HG03066 (cell line): ENCODE results near the gene TMEM131.
"Not testable (repeated sequence)": the region's sequence is repeated elsewhere in the genome, so short reads cannot be mapped to it uniquely, and the experiment has no call there.

Experiments
- ATAC-seq: cut with Tn5 transposase; IDR thresholded peaks from one replicate; pipeline ENCODE4 v1.9.1; 2021; ENCODE audit warnings: low read depth; ENCODE audit not compliant: unreplicated experiment

TMEM131 gene

GRCh38 chr2:97995734-97996624 is at the start of gene TMEM131:
Gene TMEM131 (minus strand): TSS chr2:97995948. CDS start chr2:97995662, 286 bp downstream.
- ATAC-seq = peak; percentile 76

GRCh38 chr2:98044730-98045129 is 49.0 kb upstream of the TMEM131 start:
- ATAC-seq = not testable (repeated sequence)

- ATAC-seq = no peak
These were observed 47.4 kb upstream of the TMEM131 start for GRCh38 chr2:98043101-98043500.

- ATAC-seq = no peak
These were observed 44.7 kb upstream of the TMEM131 start for GRCh38 chr2:98040331-98040939.

- ATAC-seq = no peak
These were observed 43.5 kb upstream of the TMEM131 start for GRCh38 chr2:98039085-98039756.

GRCh38 chr2:98037666-98038336 is 42.1 kb upstream of the TMEM131 start:
- no peak for ATAC-seq

- no peak for ATAC-seq
These were observed 41.5 kb upstream of the TMEM131 start for GRCh38 chr2:98037206-98037605.

- ATAC-seq = no peak
These were observed 40.7 kb upstream of the TMEM131 start for GRCh38 chr2:98036349-98037000.

- ATAC-seq = no peak
These were observed 39.0 kb upstream of the TMEM131 start for GRCh38 chr2:98034745-98035144.

- ATAC-seq = no peak
These were observed 36.3 kb upstream of the TMEM131 start for GRCh38 chr2:98032086-98032485.

- no peak for ATAC-seq
These were observed 34.0 kb upstream of the TMEM131 start for GRCh38 chr2:98029718-98030222.

GRCh38 chr2:98028931-98029717 is 33.4 kb upstream of the TMEM131 start:
- no peak for ATAC-seq

- no peak for ATAC-seq
These were observed 32.4 kb upstream of the TMEM131 start for GRCh38 chr2:98028101-98028561.

GRCh38 chr2:98027538-98027937 is 31.8 kb upstream of the TMEM131 start:
- peak; percentile 37 for ATAC-seq

- peak; percentile 74 for ATAC-seq
These were observed 31.3 kb upstream of the TMEM131 start for GRCh38 chr2:98026927-98027522.

GRCh38 chr2:98026292-98026691 is 30.5 kb upstream of the TMEM131 start:
- ATAC-seq = no peak

GRCh38 chr2:98025481-98026037 is 29.8 kb upstream of the TMEM131 start:
- no peak for ATAC-seq

GRCh38 chr2:98022067-98022466 is 26.3 kb upstream of the TMEM131 start:
- ATAC-seq = not testable (repeated sequence)
